ENCODE results near the gene NSD2.

Gene NSD2

GRCh38 chr4:1983053-1983845 is 112.1 kb downstream of the NSD2 start:
- Histone ChIP-seq H3K9ac (no peak overlapping the region), H3K4me1 (no peaks in the 10 kb centered on the region), H3K4me2 (ENCODE audit: low read length) (no peak overlapping the region), H3K27ac (no peak overlapping the region), H3K27me3 (ENCODE audit: control insufficient read depth, insufficient read depth, low read length) (no peaks in the 10 kb centered on the region), H3K36me3 (ENCODE audit: control insufficient read depth, insufficient read depth, low read length) (no peaks in the 10 kb centered on the region), H2AFZ (no peak overlapping the region), H3K4me3 (ENCODE audit: low read depth, low read length) (no peak overlapping the region), H3K79me2 (no peaks in the 10 kb centered on the region), H3K9me3 (ENCODE audit: control insufficient read depth, low read length) (no peaks in the 10 kb centered on the region)
- no peak for TF ChIP-seq CTCF (IDR thresholded peaks at IDR 0.05)

DNA sequence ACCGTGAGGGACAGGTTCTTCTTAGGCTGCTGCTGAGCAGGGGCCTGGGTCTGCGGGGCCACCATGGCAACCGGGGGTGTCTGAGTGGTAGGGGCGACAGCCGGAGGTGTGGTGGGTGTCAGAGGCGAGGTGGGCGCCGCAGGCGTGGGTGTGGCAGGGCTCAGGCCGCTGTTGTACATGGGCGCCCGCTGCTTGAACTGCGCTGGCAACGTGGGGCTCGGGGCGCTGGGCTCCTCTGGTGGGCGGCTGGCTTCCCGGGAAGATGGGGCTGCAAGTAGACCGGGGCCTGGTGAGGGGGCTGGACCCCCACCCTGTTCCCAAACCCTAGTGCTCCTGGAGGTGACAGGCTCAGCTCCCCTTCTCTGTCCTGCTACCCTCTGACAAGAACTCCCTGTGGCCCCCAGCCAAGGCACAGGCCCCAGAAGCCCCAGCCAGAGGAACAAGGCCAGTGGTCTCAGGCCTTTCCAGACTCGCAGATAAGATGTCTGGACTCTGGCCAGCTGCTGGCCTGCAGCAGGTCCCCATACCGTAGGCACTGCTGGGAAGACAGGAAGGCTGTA is 112.7 kb downstream of the NSD2 start:
- Histone ChIP-seq H3K4me3 (ENCODE audit: low read depth, low read length) (no peak overlapping the region), H3K4me1 (no peaks in the 10 kb centered on the region), H3K9me3 (ENCODE audit: control insufficient read depth, low read length) (no peaks in the 10 kb centered on the region), H3K4me2 (ENCODE audit: low read length) (no peak overlapping the region), H3K27ac (no peak overlapping the region), H3K79me2 (no peaks in the 10 kb centered on the region), H2AFZ (no peak overlapping the region), H3K36me3 (ENCODE audit: control insufficient read depth, insufficient read depth, low read length) (no peaks in the 10 kb centered on the region), H3K9ac (no peak overlapping the region), H3K27me3 (ENCODE audit: control insufficient read depth, insufficient read depth, low read length) (no peaks in the 10 kb centered on the region)
- TF ChIP-seq CTCF (IDR thresholded peaks at IDR 0.05), result no peak

DNA sequence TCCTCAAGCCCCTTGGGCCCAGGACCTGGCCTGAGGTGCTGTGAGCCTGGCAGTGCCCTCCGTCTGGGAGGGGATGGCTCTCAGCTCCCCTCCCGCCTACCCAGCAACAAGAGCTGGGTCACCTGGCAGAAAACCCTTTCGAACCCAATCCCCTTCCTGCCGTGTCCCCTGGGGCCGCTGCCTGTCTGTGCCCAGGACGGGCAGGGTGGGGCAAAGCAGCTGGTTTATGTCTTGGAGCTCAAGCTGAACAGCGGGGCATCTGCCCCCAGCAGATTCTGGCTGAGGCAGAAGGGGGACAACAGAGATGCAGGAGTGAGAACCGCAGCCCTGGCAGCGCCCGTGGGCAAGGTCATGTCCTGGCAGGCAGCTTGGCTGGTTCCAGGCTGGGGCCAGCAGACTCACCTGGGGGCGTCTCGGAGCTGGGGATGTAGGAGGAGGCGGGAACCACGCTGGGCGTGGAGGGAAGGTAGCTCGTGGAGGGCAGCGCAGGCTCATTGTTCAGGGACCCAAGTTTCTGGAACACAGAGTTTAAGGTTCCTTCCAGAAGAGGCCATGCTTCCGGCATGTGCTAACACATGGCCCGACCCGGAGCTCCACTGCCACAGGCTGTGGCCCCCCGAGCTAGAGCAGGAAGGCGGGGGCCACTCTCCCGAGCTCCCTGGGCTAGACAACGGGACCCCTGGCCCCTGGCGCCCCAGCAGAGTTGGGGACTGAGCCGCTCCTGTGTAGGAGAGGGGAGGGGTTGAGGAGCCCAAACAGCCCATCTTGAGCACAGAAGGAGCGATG is 113.4 kb downstream of the NSD2 start:
- no peaks in the 10 kb centered on the region for H3K36me3 ChIP-seq (ENCODE audit: control insufficient read depth, insufficient read depth, low read length)
- no peak overlapping the region for H3K4me3 ChIP-seq (ENCODE audit: low read depth, low read length)
- no peak overlapping the region for H3K9ac ChIP-seq
- no peaks in the 10 kb centered on the region for H3K4me1 ChIP-seq
- no peak overlapping the region for H3K27ac ChIP-seq
- no peaks in the 10 kb centered on the region for H3K27me3 ChIP-seq (ENCODE audit: control insufficient read depth, insufficient read depth, low read length)
- no peak overlapping the region for H3K4me2 ChIP-seq (ENCODE audit: low read length)
- H3K9me3 ChIP-seq (ENCODE audit: control insufficient read depth, low read length), result no peaks in the 10 kb centered on the region
- TF ChIP-seq CTCF (IDR thresholded peaks at IDR 0.05), result no peak
- H3K79me2 ChIP-seq, result peaks cover under 1% of the 10 kb centered on the region
- H2AFZ ChIP-seq, result no peak overlapping the region

DNA sequence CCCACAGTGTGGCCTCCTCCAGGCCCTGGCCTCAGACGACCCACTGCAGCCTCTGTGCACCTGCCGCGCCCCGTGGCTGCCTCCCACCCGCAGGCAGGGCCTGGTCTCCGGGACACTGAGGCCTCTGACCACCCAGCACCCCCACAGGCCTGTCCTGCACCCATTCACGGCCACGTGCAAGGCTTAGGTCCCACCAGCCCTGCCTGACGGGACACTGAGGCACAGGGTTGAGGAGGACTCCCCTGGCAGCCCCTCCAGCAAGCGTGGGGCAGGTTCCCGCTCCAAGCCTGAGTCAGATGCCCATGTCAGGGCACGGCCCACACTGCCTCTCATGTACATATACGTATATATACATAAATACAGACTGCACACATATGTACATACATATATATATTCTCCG is 114.1 kb downstream of the NSD2 start:
- no peak for TF ChIP-seq CTCF (IDR thresholded peaks at IDR 0.05)
- H2AFZ ChIP-seq, result no peak overlapping the region
- no peak overlapping the region for H3K4me3 ChIP-seq (ENCODE audit: low read depth, low read length)
- H3K27ac ChIP-seq, result no peak overlapping the region
- H3K36me3 ChIP-seq (ENCODE audit: control insufficient read depth, insufficient read depth, low read length), result no peaks in the 10 kb centered on the region
- H3K27me3 ChIP-seq (ENCODE audit: control insufficient read depth, insufficient read depth, low read length), result no peaks in the 10 kb centered on the region
- H3K9ac ChIP-seq, result no peak overlapping the region
- no peaks in the 10 kb centered on the region for H3K4me1 ChIP-seq
- no peaks in the 10 kb centered on the region for H3K9me3 ChIP-seq (ENCODE audit: control insufficient read depth, low read length)
- no peak overlapping the region for H3K4me2 ChIP-seq (ENCODE audit: low read length)
- peaks cover 3% of the 10 kb centered on the region for H3K79me2 ChIP-seq

All from parathyroid adenoma (tissue), 2 donors.